Measurements from ENCODE around the gene KIF3B. TPM values are rescaled to one million over a fixed set of nuclear protein-coding genes. Genes with fewer than 3 reads are reported as not detected.

Gene KIF3B
- total and polyA plus RNA-seq, 2 donors (not counting 1 experiment from before 2014, with no cell fraction given): 27.6 to 35.6 TPM

DNA sequence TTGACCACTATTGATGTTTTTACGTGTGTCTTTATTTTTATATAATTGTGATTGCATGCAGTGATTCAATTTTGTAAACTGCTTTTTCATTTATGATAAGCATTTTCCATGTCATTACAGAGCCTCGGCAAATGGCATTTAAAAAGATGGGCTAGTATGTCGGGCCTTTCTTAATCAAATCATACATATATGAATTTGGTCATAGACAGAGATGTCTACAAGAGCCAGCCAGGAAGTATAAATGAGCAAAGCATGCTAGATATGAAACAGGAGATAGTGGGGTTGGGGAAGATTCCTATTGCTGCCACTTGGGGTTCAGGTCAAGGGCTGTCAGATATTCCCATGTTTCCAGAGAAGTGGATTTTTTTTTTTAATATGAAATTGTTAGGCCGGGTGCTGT is 20.0 kb downstream of the KIF3B start:
- Histone ChIP-seq H3K27me3 (ENCODE audit: control insufficient read depth, insufficient read depth, low read length) (no peaks in the 10 kb centered on the region), H3K9me3 (ENCODE audit: control insufficient read depth, insufficient read depth, low read depth, low read length) (no peaks in the 10 kb centered on the region), H3K4me3 (replicated peaks in 1 of 4; ENCODE audit: control extremely low read depth in 1 of 4, insufficient read depth in 1 of 4, low read depth in 3 of 4, low read length in 4 of 4) (no peak overlapping the region), H4K20me1 (ENCODE audit: control insufficient read depth, extremely low read depth, insufficient read depth, low read length) (no peaks in the 10 kb centered on the region), H3K79me2 (ENCODE audit: control insufficient read depth, insufficient read depth, low read length) (peaks cover 5% of the 10 kb centered on the region), H3K36me3 (ENCODE audit: control insufficient read depth, insufficient read depth, low read length) (no peaks in the 10 kb centered on the region), H3K4me2 (ENCODE audit: extremely low read depth, insufficient read depth, low read length) (no peak overlapping the region), H3K9ac (ENCODE audit: insufficient read depth, low read length) (no peak overlapping the region), H2AFZ (ENCODE audit: low read length) (no peak overlapping the region), H3K27ac (ENCODE audit: insufficient read depth, low read length) (no peak overlapping the region), H3K4me1 (ENCODE audit: control insufficient read depth, extremely low read depth, insufficient read depth, low read length) (peaks cover 2% of the 10 kb centered on the region)
- no peak for TF ChIP-seq EZH2 (IDR thresholded peaks at IDR 0.05; ENCODE audit: low read length, missing control alignments)
- TF ChIP-seq, protein P1, sequence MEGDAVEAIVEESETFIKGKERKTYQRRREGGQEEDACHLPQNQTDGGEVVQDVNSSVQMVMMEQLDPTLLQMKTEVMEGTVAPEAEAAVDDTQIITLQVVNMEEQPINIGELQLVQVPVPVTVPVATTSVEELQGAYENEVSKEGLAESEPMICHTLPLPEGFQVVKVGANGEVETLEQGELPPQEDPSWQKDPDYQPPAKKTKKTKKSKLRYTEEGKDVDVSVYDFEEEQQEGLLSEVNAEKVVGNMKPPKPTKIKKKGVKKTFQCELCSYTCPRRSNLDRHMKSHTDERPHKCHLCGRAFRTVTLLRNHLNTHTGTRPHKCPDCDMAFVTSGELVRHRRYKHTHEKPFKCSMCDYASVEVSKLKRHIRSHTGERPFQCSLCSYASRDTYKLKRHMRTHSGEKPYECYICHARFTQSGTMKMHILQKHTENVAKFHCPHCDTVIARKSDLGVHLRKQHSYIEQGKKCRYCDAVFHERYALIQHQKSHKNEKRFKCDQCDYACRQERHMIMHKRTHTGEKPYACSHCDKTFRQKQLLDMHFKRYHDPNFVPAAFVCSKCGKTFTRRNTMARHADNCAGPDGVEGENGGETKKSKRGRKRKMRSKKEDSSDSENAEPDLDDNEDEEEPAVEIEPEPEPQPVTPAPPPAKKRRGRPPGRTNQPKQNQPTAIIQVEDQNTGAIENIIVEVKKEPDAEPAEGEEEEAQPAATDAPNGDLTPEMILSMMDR (conservative IDR thresholded peaks at IDR 0.05 in 1 of 2, IDR thresholded peaks at IDR 0.05 in 1 of 2; ENCODE audit: low read depth in 1 of 2, low read length in 2 of 2): no peak
- no peak for DNase-seq (ENCODE audit: low read depth in 2 of 2)

- DNase-seq (ENCODE audit: low read depth in 2 of 2): no peak
- Histone ChIP-seq H3K4me3 (replicated peaks in 1 of 4; ENCODE audit: control extremely low read depth in 1 of 4, insufficient read depth in 1 of 4, low read depth in 3 of 4, low read length in 4 of 4) (no peak overlapping the region), H3K9ac (ENCODE audit: insufficient read depth, low read length) (no peak overlapping the region), H4K20me1 (ENCODE audit: control insufficient read depth, extremely low read depth, insufficient read depth, low read length) (no peaks in the 10 kb centered on the region), H3K36me3 (ENCODE audit: control insufficient read depth, insufficient read depth, low read length) (no peaks in the 10 kb centered on the region), H3K4me2 (ENCODE audit: extremely low read depth, insufficient read depth, low read length) (no peak overlapping the region), H3K27ac (ENCODE audit: insufficient read depth, low read length) (no peak overlapping the region), H3K27me3 (ENCODE audit: control insufficient read depth, insufficient read depth, low read length) (no peaks in the 10 kb centered on the region), H3K79me2 (ENCODE audit: control insufficient read depth, insufficient read depth, low read length) (peaks cover 5% of the 10 kb centered on the region), H3K4me1 (ENCODE audit: control insufficient read depth, extremely low read depth, insufficient read depth, low read length) (peaks cover 2% of the 10 kb centered on the region), H2AFZ (ENCODE audit: low read length) (no peak overlapping the region), H3K9me3 (ENCODE audit: control insufficient read depth, insufficient read depth, low read depth, low read length) (no peaks in the 10 kb centered on the region)
- TF ChIP-seq, protein P1 (conservative IDR thresholded peaks at IDR 0.05 in 1 of 2, IDR thresholded peaks at IDR 0.05 in 1 of 2; ENCODE audit: low read depth in 1 of 2, low read length in 2 of 2): no peak
- TF ChIP-seq EZH2 (IDR thresholded peaks at IDR 0.05; ENCODE audit: low read length, missing control alignments): no peak
These were observed 23.2 kb downstream of the KIF3B start for GRCh38 chr20:32300647-32301046.

- no peaks in the 10 kb centered on the region for H4K20me1 ChIP-seq (ENCODE audit: control insufficient read depth, extremely low read depth, insufficient read depth, low read length)
These were observed 24.5 kb downstream of the KIF3B start for GRCh38 chr20:32301719-32302506.

More at GRCh38 chr20:32301719-32302506, 24.5 kb downstream of the KIF3B start:
- no peak overlapping the region for H3K4me3 ChIP-seq (replicated peaks in 1 of 4; ENCODE audit: control extremely low read depth in 1 of 4, insufficient read depth in 1 of 4, low read depth in 3 of 4, low read length in 4 of 4)
- DNase-seq (ENCODE audit: low read depth in 2 of 2): no peak
- TF ChIP-seq EZH2 (IDR thresholded peaks at IDR 0.05; ENCODE audit: low read length, missing control alignments): no peak
- TF ChIP-seq, protein P1 (conservative IDR thresholded peaks at IDR 0.05 in 1 of 2, IDR thresholded peaks at IDR 0.05 in 1 of 2; ENCODE audit: low read depth in 1 of 2, low read length in 2 of 2): no peak
- no peaks in the 10 kb centered on the region for H3K27me3 ChIP-seq (ENCODE audit: control insufficient read depth, insufficient read depth, low read length)
- no peaks in the 10 kb centered on the region for H3K36me3 ChIP-seq (ENCODE audit: control insufficient read depth, insufficient read depth, low read length)
- H2AFZ ChIP-seq (ENCODE audit: low read length): no peak overlapping the region
- no peak overlapping the region for H3K4me2 ChIP-seq (ENCODE audit: extremely low read depth, insufficient read depth, low read length)
- peaks cover 5% of the 10 kb centered on the region for H3K79me2 ChIP-seq (ENCODE audit: control insufficient read depth, insufficient read depth, low read length)
- no peak overlapping the region for H3K9ac ChIP-seq (ENCODE audit: insufficient read depth, low read length)
- H3K27ac ChIP-seq (ENCODE audit: insufficient read depth, low read length): no peak overlapping the region
- H3K9me3 ChIP-seq (ENCODE audit: control insufficient read depth, insufficient read depth, low read depth, low read length): no peaks in the 10 kb centered on the region
- peaks cover under 1% of the 10 kb centered on the region for H3K4me1 ChIP-seq (ENCODE audit: control insufficient read depth, extremely low read depth, insufficient read depth, low read length)

Measured in fibroblast of lung (primary cell).